ENCODE results near the gene GRHL1. TPM values are rescaled to one million over a fixed set of nuclear protein-coding genes. Genes with fewer than 3 reads are reported as not detected.

The GRHL1 gene
- total and polyA plus RNA-seq, 9 of the 15 experiments (the other 6 are each of a cell fraction or from before 2014, with no cell fraction given): 1.7 to 6.1 (median 4.7) TPM

DNA sequence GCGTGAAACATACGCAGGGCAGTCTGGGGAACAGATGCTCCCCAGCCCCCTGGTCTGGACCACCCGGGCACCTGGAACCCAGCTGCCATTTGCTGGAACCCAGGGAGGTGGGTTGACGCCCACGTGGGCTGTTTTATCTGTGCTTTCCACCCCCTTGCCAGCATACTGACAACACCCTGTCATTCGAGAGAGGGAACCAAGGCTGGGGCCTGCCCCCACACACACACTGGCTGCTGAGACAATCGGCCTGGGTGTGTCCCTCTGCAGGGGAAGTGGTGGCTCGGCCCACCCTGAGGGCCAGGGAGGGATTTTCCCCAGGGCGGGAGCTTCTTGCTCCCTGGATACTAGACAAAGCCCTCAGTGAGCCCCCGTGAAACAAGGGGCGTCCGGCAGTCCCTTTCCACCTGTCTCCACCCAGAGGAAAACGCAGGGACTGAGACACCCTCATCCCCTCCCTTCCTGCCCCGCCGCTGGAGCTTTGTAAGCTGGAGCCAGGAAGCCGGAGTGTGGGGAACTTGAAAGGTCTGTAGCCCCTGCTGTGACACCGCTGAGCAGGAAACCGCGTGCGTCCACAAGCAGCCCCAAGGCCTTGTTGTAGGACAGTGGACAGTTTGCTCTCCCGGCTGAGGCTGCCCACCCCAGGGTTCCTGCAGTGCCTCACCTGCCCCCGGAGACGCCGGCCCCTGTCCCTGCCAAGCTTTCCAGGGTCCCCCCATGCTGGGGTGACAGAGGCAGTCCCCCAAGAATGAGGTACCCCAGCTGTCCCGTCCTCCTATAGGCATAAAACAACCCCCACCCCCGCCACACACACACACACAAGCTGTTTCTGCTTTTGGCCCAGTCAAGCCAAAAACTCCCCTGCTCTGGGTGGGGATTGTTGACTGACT, 77.7 kb downstream of the GRHL1 start (continued):
- TF ChIP-seq, protein P1, sequence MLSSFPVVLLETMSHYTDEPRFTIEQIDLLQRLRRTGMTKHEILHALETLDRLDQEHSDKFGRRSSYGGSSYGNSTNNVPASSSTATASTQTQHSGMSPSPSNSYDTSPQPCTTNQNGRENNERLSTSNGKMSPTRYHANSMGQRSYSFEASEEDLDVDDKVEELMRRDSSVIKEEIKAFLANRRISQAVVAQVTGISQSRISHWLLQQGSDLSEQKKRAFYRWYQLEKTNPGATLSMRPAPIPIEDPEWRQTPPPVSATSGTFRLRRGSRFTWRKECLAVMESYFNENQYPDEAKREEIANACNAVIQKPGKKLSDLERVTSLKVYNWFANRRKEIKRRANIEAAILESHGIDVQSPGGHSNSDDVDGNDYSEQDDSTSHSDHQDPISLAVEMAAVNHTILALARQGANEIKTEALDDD (IDR thresholded peaks at IDR 0.05): no peak
- no peak for TF ChIP-seq MEF2D (tag; conservative IDR thresholded peaks at IDR 0.05; ENCODE audit: low read depth)
- TF ChIP-seq SMAD4 (CRISPR knock-in tag; conservative IDR thresholded peaks at IDR 0.05): 0 out of 2 replicates have a peak, but pooled peaks have one; percentile 65
- TF ChIP-seq, protein P2, sequence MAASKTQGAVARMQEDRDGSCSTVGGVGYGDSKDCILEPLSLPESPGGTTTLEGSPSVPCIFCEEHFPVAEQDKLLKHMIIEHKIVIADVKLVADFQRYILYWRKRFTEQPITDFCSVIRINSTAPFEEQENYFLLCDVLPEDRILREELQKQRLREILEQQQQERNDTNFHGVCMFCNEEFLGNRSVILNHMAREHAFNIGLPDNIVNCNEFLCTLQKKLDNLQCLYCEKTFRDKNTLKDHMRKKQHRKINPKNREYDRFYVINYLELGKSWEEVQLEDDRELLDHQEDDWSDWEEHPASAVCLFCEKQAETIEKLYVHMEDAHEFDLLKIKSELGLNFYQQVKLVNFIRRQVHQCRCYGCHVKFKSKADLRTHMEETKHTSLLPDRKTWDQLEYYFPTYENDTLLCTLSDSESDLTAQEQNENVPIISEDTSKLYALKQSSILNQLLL (CRISPR knock-in tag; IDR thresholded peaks at IDR 0.05; ENCODE audit: borderline replicate concordance): no peak
- TF ChIP-seq L3MBTL2 (IDR thresholded peaks at IDR 0.05): peak; percentile 72
- no peak for TF ChIP-seq ZBTB8A (IDR thresholded peaks at IDR 0.05; ENCODE audit: partially characterized antibody)
- no peak; the same call in 1 of the 2 replicates for TF ChIP-seq ERF (CRISPR knock-in tag; IDR thresholded peaks at IDR 0.05)
- TF ChIP-seq, protein P3, sequence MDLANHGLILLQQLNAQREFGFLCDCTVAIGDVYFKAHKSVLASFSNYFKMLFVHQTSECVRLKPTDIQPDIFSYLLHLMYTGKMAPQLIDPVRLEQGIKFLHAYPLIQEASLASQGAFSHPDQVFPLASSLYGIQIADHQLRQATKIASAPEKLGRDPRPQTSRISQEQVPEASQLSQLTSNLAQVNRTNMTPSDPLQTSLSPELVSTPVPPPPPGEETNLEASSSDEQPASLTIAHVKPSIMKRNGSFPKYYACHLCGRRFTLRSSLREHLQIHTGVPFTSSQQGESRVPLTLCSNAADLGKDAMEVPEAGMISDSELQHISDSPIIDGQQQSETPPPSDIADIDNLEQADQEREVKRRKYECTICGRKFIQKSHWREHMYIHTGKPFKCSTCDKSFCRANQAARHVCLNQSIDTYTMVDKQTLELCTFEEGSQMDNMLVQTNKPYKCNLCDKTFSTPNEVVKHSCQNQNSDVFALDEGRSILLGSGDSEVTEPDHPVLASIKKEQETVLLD (IDR thresholded peaks at IDR 0.05): 0 out of 2 replicates have a peak, but pooled peaks have one; percentile 18
- TF ChIP-seq MCM7 (IDR thresholded peaks at IDR 0.05): no peak
- peak; percentile 73 for TF ChIP-seq TCF3 (CRISPR knock-in tag; IDR thresholded peaks at IDR 0.05)
- TF ChIP-seq MCM2 (IDR thresholded peaks at IDR 0.05; ENCODE audit: low read depth): no peak
- TF ChIP-seq CREM (IDR thresholded peaks at IDR 0.05; ENCODE audit: low read depth): peak; percentile 71
- TF ChIP-seq, protein P4, sequence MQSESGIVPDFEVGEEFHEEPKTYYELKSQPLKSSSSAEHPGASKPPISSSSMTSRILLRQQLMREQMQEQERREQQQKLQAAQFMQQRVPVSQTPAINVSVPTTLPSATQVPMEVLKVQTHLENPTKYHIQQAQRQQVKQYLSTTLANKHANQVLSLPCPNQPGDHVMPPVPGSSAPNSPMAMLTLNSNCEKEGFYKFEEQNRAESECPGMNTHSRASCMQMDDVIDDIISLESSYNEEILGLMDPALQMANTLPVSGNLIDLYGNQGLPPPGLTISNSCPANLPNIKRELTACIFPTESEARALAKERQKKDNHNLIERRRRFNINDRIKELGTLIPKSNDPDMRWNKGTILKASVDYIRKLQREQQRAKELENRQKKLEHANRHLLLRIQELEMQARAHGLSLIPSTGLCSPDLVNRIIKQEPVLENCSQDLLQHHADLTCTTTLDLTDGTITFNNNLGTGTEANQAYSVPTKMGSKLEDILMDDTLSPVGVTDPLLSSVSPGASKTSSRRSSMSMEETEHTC (IDR thresholded peaks at IDR 0.05): no peak
- no peak for TF ChIP-seq BRCA1 (IDR thresholded peaks at IDR 0.05)
- TF ChIP-seq BRCA1 (CRISPR knock-in tag; IDR thresholded peaks at IDR 0.05): no peak
- peak; percentile 60 for TF ChIP-seq KDM5B (IDR thresholded peaks at IDR 0.05; ENCODE audit: insufficient replicate concordance, low read depth, low read length)
- TF ChIP-seq, protein P5, sequence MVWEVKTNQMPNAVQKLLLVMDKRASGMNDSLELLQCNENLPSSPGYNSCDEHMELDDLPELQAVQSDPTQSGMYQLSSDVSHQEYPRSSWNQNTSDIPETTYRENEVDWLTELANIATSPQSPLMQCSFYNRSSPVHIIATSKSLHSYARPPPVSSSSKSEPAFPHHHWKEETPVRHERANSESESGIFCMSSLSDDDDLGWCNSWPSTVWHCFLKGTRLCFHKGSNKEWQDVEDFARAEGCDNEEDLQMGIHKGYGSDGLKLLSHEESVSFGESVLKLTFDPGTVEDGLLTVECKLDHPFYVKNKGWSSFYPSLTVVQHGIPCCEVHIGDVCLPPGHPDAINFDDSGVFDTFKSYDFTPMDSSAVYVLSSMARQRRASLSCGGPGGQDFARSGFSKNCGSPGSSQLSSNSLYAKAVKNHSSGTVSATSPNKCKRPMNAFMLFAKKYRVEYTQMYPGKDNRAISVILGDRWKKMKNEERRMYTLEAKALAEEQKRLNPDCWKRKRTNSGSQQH (CRISPR knock-in tag; IDR thresholded peaks at IDR 0.05): no peak
- TF ChIP-seq PML (IDR thresholded peaks at IDR 0.05; ENCODE audit: low read length): 0 out of 2 replicates have a peak, but pooled peaks have one; percentile 28
- no peak for TF ChIP-seq ETV6 (IDR thresholded peaks at IDR 0.05; ENCODE audit: borderline replicate concordance in 1 of 2, low read depth in 2 of 2, low read length in 1 of 2)
- no peak for TF ChIP-seq ETV6 (CRISPR knock-in tag; IDR thresholded peaks at IDR 0.05; ENCODE audit: borderline replicate concordance)
- no peak for TF ChIP-seq TAF15 (IDR thresholded peaks at IDR 0.05; ENCODE audit: low read depth, low read length)
- no peak for TF ChIP-seq CAMTA2 (CRISPR knock-in tag; conservative IDR thresholded peaks at IDR 0.05)
- TF ChIP-seq TRIM24 (IDR thresholded peaks at IDR 0.05): 0 out of 4 replicates have a peak, but pooled peaks have one; percentile 15 to 25

All from K562 (cell line).